ENCODE measurements around the gene LAMB4. TPM values are rescaled to one million over a fixed set of nuclear protein-coding genes. Genes with fewer than 3 reads are reported as not detected.

Gene LAMB4
- total and polyA plus RNA-seq, 2 of the 8 experiments (the other 6 are each of a cell fraction or from before 2014, with no cell fraction given) = not detected

DNA sequence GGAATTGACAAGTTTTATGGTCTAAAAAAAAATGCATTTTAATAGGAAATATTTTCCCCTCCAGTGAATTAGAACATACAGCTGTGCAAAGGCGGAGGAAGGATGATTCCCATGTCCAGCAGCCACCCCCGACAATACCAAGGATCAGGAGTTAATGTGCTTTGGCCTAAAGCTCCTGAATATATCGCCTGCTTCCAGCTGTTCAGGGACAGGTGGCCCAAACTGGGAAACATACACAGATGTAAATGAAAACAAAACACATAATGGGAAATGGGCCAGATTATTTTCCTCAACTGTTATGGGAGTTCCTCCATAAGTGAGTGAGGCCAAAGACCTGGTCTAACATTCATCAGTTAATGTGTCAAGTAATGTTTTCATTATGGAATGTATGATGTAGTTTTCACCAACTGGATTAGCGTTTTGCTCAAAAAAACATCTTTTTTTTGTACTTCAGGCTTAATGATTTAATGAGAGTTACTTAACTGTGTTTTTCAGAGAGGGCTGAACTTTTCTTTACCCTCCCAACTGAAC, 72.1 kb downstream of the LAMB4 start (continued):
- TF ChIP-seq, protein P1, sequence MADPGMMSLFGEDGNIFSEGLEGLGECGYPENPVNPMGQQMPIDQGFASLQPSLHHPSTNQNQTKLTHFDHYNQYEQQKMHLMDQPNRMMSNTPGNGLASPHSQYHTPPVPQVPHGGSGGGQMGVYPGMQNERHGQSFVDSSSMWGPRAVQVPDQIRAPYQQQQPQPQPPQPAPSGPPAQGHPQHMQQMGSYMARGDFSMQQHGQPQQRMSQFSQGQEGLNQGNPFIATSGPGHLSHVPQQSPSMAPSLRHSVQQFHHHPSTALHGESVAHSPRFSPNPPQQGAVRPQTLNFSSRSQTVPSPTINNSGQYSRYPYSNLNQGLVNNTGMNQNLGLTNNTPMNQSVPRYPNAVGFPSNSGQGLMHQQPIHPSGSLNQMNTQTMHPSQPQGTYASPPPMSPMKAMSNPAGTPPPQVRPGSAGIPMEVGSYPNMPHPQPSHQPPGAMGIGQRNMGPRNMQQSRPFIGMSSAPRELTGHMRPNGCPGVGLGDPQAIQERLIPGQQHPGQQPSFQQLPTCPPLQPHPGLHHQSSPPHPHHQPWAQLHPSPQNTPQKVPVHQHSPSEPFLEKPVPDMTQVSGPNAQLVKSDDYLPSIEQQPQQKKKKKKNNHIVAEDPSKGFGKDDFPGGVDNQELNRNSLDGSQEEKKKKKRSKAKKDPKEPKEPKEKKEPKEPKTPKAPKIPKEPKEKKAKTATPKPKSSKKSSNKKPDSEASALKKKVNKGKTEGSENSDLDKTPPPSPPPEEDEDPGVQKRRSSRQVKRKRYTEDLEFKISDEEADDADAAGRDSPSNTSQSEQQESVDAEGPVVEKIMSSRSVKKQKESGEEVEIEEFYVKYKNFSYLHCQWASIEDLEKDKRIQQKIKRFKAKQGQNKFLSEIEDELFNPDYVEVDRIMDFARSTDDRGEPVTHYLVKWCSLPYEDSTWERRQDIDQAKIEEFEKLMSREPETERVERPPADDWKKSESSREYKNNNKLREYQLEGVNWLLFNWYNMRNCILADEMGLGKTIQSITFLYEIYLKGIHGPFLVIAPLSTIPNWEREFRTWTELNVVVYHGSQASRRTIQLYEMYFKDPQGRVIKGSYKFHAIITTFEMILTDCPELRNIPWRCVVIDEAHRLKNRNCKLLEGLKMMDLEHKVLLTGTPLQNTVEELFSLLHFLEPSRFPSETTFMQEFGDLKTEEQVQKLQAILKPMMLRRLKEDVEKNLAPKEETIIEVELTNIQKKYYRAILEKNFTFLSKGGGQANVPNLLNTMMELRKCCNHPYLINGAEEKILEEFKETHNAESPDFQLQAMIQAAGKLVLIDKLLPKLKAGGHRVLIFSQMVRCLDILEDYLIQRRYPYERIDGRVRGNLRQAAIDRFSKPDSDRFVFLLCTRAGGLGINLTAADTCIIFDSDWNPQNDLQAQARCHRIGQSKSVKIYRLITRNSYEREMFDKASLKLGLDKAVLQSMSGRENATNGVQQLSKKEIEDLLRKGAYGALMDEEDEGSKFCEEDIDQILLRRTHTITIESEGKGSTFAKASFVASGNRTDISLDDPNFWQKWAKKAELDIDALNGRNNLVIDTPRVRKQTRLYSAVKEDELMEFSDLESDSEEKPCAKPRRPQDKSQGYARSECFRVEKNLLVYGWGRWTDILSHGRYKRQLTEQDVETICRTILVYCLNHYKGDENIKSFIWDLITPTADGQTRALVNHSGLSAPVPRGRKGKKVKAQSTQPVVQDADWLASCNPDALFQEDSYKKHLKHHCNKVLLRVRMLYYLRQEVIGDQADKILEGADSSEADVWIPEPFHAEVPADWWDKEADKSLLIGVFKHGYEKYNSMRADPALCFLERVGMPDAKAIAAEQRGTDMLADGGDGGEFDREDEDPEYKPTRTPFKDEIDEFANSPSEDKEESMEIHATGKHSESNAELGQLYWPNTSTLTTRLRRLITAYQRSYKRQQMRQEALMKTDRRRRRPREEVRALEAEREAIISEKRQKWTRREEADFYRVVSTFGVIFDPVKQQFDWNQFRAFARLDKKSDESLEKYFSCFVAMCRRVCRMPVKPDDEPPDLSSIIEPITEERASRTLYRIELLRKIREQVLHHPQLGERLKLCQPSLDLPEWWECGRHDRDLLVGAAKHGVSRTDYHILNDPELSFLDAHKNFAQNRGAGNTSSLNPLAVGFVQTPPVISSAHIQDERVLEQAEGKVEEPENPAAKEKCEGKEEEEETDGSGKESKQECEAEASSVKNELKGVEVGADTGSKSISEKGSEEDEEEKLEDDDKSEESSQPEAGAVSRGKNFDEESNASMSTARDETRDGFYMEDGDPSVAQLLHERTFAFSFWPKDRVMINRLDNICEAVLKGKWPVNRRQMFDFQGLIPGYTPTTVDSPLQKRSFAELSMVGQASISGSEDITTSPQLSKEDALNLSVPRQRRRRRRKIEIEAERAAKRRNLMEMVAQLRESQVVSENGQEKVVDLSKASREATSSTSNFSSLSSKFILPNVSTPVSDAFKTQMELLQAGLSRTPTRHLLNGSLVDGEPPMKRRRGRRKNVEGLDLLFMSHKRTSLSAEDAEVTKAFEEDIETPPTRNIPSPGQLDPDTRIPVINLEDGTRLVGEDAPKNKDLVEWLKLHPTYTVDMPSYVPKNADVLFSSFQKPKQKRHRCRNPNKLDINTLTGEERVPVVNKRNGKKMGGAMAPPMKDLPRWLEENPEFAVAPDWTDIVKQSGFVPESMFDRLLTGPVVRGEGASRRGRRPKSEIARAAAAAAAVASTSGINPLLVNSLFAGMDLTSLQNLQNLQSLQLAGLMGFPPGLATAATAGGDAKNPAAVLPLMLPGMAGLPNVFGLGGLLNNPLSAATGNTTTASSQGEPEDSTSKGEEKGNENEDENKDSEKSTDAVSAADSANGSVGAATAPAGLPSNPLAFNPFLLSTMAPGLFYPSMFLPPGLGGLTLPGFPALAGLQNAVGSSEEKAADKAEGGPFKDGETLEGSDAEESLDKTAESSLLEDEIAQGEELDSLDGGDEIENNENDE (IDR thresholded peaks at IDR 0.05; ENCODE audit: insufficient replicate concordance, low read length) = no peak
- TF ChIP-seq CTBP2 (IDR thresholded peaks at IDR 0.05; ENCODE audit: borderline replicate concordance, insufficient read depth, insufficient read length, low read length) = no peak

Data from H1 (cell line).